HG03565 (cell line): Measurements from ENCODE around the gene GTF2H2C.
"Not testable (repeated sequence)": the region's sequence is repeated elsewhere in the genome, so short reads cannot be mapped to it uniquely, and the experiment has no call there.

Experiments
- ATAC-seq: cut with Tn5 transposase; IDR thresholded peaks from one replicate; pipeline ENCODE4 v1.9.1; 2021; ENCODE audit warnings: mild to moderate bottlenecking, moderate library complexity; ENCODE audit not compliant: unreplicated experiment

Gene GTF2H2C

DNA sequence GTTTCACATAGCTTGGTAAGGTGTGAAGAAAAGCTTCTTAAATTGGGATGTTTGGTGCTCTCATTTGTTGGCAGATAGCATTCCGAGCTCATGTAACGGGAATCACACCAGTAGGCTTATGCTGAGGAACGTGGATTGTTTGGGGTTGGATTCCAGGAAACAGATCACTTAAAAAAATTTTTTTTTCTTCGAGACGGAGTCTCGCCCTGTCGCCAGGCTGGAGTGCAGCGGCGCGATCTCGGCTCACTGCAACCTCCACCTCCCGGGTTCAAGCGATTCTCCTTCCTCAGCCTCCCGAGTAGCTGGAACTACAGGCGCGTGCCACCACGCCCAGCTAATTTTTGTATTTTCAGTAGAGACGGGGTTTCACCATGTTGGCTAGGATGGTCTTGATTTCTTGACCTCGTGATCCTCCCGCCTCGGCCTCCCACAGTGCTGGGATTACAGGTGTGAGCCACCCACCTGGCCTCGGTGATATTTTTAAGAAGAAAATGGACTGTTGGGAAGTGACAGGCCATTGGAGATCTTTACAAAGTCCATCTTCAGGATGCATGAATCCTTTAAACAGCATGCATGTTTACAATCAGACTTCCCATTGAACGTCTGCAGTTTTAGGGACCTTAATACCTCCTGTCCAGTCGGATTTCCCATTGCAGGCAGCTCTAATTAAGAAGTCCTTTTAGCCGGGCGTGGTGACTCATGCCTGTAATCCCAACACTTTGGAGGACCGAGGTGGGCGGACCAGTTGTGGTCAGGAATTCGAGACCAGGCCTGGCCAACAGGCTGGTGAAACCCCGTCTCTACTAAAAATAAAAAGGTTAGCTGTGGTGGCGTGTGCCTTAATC lies 818 bp downstream of the GTF2H2C start:
- not testable (repeated sequence) for ATAC-seq

DNA sequence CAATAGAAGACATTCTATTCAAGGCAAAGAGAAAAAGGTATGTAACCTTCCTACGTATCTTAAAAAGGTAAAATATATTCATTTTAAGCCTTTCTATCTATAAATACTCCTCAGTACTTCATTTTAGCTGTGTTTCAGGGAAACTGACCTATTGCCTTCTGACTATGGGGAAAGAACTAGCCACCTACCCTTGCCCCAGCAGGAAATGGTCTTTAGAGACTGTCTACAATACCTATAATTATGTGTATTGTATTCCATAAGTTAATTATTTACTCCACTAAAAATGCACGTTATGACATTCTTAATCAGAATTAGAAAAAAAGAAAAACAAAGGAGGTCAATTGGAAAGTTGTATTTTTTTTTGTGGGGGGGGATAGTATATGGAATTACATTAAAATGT lies 6.2 kb downstream of the GTF2H2C start:
- not testable (repeated sequence) for ATAC-seq

DNA sequence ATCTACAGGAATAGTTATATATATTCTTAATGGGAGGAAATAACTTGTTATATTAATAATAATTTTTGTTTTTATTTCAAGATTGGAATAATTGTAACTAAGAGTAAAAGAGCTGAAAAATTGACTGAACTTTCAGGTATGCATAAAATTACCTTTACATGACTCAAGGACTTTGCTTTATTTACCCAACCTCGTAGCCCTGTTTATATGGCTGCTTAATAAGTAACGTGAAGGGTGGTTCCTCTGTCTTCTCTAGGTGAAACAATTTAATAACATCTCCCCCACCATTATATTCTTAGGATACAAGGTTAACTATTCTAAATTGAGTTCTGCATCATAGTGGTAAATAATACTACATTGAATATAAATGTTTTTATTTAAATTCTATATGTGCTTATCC lies 8.1 kb downstream of the GTF2H2C start:
- ATAC-seq: not testable (repeated sequence)

DNA sequence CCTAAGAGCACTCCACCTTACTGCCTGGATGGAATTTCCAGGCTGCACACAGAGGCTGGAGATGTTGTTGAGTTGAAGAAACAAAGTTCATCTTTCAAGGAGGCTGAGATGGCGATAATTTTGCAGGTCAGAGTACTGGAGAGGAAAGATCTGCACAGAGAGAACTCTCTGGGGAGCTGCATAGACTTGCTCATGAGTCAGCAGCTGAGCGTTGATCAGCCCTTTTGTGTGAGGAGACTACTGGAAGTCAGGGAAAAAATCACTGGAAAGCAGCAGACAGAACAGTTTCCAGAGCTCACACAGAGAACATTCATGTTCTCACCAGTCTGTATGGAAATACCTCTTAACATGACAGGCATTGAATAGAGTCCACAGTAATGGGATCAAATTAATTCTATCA lies 23.4 kb downstream of the GTF2H2C start:
- not testable (repeated sequence) for ATAC-seq

DNA sequence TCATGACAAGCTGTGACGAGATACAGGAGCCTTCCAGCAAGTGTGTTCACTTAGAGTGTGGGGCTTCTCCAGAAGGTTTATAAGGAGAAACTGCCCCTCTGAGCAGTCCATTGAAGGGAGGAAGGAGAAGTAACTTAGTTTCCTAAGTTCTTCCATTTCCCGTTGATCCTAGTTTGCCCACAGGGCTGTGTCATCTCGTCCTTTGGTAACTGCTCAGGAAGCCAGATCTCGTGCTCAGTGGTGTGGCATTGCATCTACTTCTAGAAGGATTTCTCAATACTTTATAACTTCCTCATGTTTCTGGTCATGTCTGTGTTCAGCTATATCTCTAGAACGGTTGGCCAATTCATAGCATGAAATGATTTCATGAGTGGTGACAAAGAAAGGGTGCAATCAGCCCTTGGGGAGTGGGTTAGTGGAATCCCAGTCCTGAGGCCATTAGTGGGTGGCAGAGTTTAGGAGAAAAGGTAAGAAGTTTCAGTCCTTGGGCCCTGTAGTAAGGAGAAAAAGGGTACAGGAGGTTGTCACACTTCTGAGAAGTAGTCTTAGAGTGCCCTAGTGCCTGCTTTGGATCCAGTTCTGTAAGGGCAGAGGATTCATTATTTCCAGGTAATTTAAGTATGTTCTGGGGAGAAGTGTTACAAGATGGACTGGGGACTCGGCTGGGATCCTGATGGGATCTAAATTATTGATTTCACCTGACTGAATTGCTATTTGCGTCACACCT lies 36.3 kb downstream of the GTF2H2C start:
- ATAC-seq: not testable (repeated sequence)

DNA sequence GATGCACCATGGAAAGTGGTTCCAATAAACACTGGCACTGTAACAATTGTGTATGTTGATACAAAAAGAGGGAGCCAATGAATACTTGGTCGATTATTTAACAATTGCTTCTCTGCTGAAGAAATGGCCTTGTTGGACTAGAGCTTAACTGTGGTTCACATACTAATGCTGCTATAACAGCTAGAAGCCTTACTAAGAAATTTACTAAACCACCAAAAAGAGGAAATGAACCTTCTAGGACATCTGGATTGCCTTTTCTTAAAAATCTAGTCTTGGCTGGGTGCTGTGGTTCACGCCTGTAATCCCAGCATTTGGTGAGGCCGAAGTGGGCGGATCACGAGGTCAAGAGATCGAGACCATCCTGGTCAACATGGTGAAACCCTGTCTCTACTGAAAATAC lies 42.0 kb downstream of the GTF2H2C start:
- peak; percentile 77 for ATAC-seq

DNA sequence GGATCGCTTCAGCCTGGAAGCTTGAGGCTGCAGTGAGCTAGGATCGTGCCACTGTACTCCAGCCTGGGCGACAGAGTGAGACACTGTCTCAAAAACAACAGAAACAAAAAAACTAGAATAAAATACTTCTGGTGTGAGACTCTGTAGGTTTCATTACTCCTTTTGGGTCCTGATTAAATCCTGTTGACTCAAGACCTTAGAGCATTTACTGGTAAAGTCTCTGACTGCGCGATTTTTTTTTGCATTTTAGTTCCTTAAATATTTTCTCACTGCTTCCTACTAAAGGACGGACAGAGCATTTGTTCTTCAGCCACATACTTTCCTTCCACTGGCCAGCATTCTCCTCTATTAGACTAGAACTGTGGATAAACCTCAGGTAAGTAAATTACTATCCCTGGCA lies 46.8 kb downstream of the GTF2H2C start:
- not testable (repeated sequence) for ATAC-seq

DNA sequence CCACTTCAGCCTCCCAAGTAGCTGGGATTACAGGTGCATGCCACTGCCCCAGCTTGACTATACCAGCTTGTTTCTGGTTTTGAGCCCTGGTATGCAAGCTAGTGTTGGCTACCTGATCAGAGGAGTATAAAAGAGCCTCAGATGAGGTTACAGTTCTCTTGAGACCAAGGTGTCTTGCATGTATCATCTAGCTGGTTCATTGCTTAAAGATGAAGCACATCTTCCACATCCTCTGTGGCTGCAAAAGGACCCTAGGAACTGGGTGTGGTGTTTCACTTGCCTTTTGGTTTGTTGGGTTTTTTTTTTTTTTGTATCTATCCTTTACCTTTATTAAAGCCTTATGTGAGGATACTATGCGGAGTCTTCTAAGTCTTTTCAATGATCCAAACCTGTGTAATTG lies 47.8 kb downstream of the GTF2H2C start:
- not testable (repeated sequence) for ATAC-seq

DNA sequence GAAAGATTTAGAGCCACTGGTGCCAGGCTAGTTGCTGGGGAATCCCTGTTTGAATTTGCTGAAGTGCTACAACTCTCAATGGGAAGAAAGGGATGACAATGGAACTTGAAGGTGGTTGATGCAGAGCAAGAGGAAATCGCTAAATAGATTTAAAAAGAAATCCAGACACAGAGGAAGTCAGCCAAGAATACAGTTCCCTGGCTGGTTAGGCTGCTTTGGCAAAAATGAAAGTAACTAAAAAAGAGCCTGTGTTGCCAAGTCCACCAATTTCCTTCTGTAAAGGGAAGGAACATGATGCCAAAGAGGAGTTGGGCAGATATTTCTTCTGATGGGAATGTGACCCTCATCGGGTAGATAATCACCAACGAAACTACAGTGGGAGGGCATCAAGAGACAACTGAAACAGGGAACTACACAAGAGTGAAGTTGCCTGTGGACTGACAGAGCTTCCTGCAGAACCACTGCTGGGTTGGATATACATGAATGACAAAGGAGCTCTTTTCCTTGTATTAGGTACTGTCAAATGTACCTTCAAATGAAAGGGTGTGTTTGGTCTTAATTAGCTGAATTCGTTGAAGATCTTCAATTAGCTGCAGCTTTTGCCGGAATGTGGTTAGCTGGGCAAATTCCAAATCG lies 49.0 kb downstream of the GTF2H2C start:
- not testable (repeated sequence) for ATAC-seq

DNA sequence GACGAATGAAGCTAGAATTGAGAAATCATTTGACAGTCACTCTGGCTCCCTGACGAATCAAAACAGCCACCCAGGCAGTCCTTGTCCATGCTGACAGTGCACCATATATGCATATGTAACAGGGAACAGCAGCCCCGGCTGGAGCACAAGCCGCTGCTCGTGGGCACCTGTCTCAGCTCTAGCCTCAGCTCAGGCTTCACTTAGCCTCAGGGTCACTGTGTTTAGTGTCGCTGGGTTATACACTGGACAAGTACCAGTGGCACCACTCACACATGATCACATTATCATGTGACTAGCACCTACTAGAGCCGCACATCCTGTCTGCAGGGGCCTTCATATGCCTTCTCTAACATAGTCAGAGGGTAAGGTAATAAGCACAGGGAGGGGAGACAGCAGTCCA lies 54.9 kb downstream of the GTF2H2C start:
- not testable (repeated sequence) for ATAC-seq

DNA sequence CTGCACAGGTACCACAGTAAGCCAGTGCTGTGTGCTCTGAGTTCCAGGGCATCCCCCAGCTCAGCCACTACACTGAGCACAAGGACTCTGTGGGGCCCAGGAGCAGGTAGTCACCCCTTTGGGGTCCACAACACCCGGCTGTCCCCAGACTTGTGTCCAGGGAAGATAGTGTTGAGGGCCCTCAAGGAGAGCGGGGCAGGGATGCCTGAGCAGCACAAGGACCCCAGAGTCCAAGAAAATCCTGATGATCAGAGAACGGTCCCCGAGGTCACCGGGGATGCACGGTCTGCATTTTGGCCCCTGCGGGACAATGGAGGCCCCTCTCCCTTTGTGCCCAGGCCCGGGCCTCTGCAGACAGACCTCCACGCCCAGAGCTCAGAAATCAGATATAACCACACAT lies 71.9 kb downstream of the GTF2H2C start:
- not testable (repeated sequence) for ATAC-seq
